Esophagus squamous epithelium (tissue), 4 donors: ENCODE data around the gene PRKCA.

Experiments used
- CTCF ChIP-seq, 6 experiments: fragments of 450-650 bp in 4 of 6; fragments of 200-600 bp in 2 of 6; sonication (generic) in 2 of 6; IDR thresholded peaks; one replicate each; pipeline ENCODE4 v1.5.1; 2016 to 2019; ENCODE audit warnings: antibody characterized with exemption in 6 of 6, mild to moderate bottlenecking in 4 of 6, moderate library complexity in 4 of 6
- POLR2A ChIP-seq, 4 donors: fragments of 450-650 bp; IDR thresholded peaks; one replicate each; pipeline ENCODE4 v1.6.1; 2017; ENCODE audit warnings: antibody characterized with exemption in 4 of 4, mild to moderate bottlenecking in 4 of 4, moderate library complexity in 3 of 4

GRCh38 chr17:66743511-66743910, 441.1 kb downstream of the PRKCA start:
- TF ChIP-seq CTCF (IDR thresholded peaks at IDR 0.05) (no peak), POLR2A (IDR thresholded peaks at IDR 0.05) (no peak)
